T-helper 2 cell treated with Interferon-gamma antibody and Interleukin-4, amounts not matched to agents 100 ng/mL and 5 ng/mL, for 36 hours (primary cell): ENCODE data around the gene C1orf87. TPM values are rescaled to one million over a fixed set of nuclear protein-coding genes. Genes with fewer than 3 reads are reported as not detected.

Experiments
- intact Hi-C: fragments of 100-400 bp; cut with micrococcal nuclease; formaldehyde crosslinking; loops from one replicate; pipeline ENCODE4 v1.15.1; 2023
- total RNA-seq: library from RNA; stranded (reverse); gene quantifications from 2 replicates; pipeline ENCODE4 v1.2.3, GENCODE V29; 2022

The C1orf87 gene
- total RNA-seq, 1 donor from 2014 or later = not detected

- intact Hi-C loops = no loop called here
Observed at GRCh38 chr1:60063561-60063960, 10.0 kb downstream of the C1orf87 start.

GRCh38 chr1:60059468-60059867 is 14.1 kb downstream of the C1orf87 start:
- intact Hi-C loops = no loop called here

- intact Hi-C loops = no loop called here
Observed at GRCh38 chr1:60055336-60055735, 18.2 kb downstream of the C1orf87 start.

- intact Hi-C loops = no loop called here
Observed at GRCh38 chr1:60054374-60054773, 19.2 kb downstream of the C1orf87 start.

GRCh38 chr1:60052601-60053000 is 21.0 kb downstream of the C1orf87 start:
- intact Hi-C loops = no loop called here

GRCh38 chr1:60051191-60051590 is 22.4 kb downstream of the C1orf87 start:
- intact Hi-C loops = no loop called here

GRCh38 chr1:60049188-60049587 is 24.4 kb downstream of the C1orf87 start:
- intact Hi-C loops = no loop called here

- intact Hi-C loops = no loop called here
Observed at GRCh38 chr1:60044881-60045280, 28.7 kb downstream of the C1orf87 start.

GRCh38 chr1:60041783-60042182 is 31.8 kb downstream of the C1orf87 start:
- intact Hi-C loops = no loop called here

GRCh38 chr1:60037669-60038068 is 35.9 kb downstream of the C1orf87 start:
- intact Hi-C loops = no loop called here

- intact Hi-C loops = no loop called here
Observed at GRCh38 chr1:60036856-60037460, 36.6 kb downstream of the C1orf87 start.

GRCh38 chr1:60035921-60036320 is 37.6 kb downstream of the C1orf87 start:
- intact Hi-C loops = no loop called here

- intact Hi-C loops = no loop called here
Observed at GRCh38 chr1:60034999-60035398, 38.6 kb downstream of the C1orf87 start.

- intact Hi-C loops = no loop called here
Observed at GRCh38 chr1:60033066-60033465, 40.5 kb downstream of the C1orf87 start.

GRCh38 chr1:60031146-60031545 is 42.4 kb downstream of the C1orf87 start:
- intact Hi-C loops = no loop called here

- intact Hi-C loops = no loop called here
Observed at GRCh38 chr1:60025552-60025951, 48.0 kb downstream of the C1orf87 start.

GRCh38 chr1:60017508-60018205 is 55.9 kb downstream of the C1orf87 start:
- intact Hi-C loops = no loop called here

- intact Hi-C loops = no loop called here
Observed at GRCh38 chr1:60010690-60011089, 62.9 kb downstream of the C1orf87 start.

GRCh38 chr1:60008500-60008899 is 65.1 kb downstream of the C1orf87 start:
- intact Hi-C loops = no loop called here

- intact Hi-C loops = no loop called here
Observed at GRCh38 chr1:60000625-60001024, 72.9 kb downstream of the C1orf87 start.

GRCh38 chr1:59999746-60000145 is 73.8 kb downstream of the C1orf87 start:
- intact Hi-C loops = no loop called here

- intact Hi-C loops = no loop called here
Observed at GRCh38 chr1:59999006-59999405, 74.6 kb downstream of the C1orf87 start.

- intact Hi-C loops = no loop called here
Observed at GRCh38 chr1:59997479-59998115, 76.0 kb downstream of the C1orf87 start.
